Ovary (tissue), 3 donors: ENCODE results near the gene USP48.

Experiments
- POLR2A ChIP-seq: fragments of 450-650 bp; IDR thresholded peaks from one replicate; pipeline ENCODE4 v1.6.1; 2017; ENCODE audit warnings: antibody characterized with exemption, mild to moderate bottlenecking, moderate library complexity
- TF ChIP-seq, protein P1 (sequence below), 3 donors: fragments of 450-650 bp in 2 of 3; fragments of 200-600 bp in 1 of 3; IDR thresholded peaks; one replicate each; pipeline versions ENCODE4 v1.5.1 to v1.8.0; 2016 to 2022; ENCODE audit warnings: antibody characterized with exemption in 3 of 3, mild to moderate bottlenecking in 1 of 3
- donor health status: DM: no; HTN: no; CAD: no.

DNA sequence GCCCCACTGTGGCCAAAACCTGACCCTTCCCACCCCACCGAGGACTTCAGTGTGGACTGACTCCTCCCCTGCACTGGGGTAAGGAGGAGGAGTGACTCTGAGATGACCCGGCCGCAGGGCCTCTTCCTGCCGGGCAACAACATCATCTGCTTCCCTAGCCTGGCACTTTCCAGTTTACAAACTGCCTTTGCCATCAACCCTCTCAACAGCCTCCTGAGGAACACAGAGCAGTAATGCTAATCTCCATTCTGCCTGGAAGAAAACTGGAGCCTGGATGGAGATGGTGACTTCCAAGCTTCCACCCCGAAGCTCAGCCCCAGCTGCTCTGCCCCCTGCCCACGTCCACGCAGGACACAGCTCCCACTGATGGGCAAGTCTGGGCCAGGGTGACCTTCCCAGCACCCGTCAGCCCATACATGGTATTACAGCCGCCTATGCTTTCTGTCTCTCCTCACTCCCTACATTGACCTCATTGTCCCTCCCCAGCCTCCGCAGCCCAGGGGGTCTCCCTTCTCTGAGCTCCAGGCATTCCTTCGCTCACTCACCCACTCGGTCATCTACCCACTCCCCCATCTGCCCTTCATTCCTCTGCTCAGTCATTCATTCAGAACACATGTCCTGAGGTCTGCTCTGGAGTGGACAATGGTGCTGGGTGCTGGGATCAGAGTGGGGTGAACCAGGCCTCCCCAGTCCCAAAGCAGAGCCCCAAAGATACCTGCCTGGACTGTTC, 148.0 kb downstream of the USP48 start:
- TF ChIP-seq POLR2A: no peak
- TF ChIP-seq, protein P1, sequence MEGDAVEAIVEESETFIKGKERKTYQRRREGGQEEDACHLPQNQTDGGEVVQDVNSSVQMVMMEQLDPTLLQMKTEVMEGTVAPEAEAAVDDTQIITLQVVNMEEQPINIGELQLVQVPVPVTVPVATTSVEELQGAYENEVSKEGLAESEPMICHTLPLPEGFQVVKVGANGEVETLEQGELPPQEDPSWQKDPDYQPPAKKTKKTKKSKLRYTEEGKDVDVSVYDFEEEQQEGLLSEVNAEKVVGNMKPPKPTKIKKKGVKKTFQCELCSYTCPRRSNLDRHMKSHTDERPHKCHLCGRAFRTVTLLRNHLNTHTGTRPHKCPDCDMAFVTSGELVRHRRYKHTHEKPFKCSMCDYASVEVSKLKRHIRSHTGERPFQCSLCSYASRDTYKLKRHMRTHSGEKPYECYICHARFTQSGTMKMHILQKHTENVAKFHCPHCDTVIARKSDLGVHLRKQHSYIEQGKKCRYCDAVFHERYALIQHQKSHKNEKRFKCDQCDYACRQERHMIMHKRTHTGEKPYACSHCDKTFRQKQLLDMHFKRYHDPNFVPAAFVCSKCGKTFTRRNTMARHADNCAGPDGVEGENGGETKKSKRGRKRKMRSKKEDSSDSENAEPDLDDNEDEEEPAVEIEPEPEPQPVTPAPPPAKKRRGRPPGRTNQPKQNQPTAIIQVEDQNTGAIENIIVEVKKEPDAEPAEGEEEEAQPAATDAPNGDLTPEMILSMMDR (IDR thresholded peaks at IDR 0.05): no peak
